Measurements from ENCODE around the gene INSYN2B.
"Not testable (repeated sequence)": the region's sequence is repeated elsewhere in the genome, so short reads cannot be mapped to it uniquely, and the experiment has no call there.

INSYN2B gene

GRCh38 chr5:169848792-169849191, 131.5 kb downstream of the INSYN2B start:
- DNase-seq (ENCODE audit: low read depth): no peak

- no peak for DNase-seq (ENCODE audit: low read depth)
Observed at GRCh38 chr5:169848271-169848670, 132.0 kb downstream of the INSYN2B start.

- no peak for DNase-seq (ENCODE audit: low read depth)
Observed at GRCh38 chr5:169847519-169847918, 132.8 kb downstream of the INSYN2B start.

GRCh38 chr5:169842699-169843098, 137.6 kb downstream of the INSYN2B start:
- DNase-seq (ENCODE audit: low read depth): no peak

GRCh38 chr5:169840405-169840804, 139.9 kb downstream of the INSYN2B start:
- DNase-seq (ENCODE audit: low read depth): no peak

- no peak for DNase-seq (ENCODE audit: low read depth)
Observed at GRCh38 chr5:169838688-169839087, 141.6 kb downstream of the INSYN2B start.

GRCh38 chr5:169837686-169838085, 142.6 kb downstream of the INSYN2B start:
- no peak for DNase-seq (ENCODE audit: low read depth)

- no peak for DNase-seq (ENCODE audit: low read depth)
Observed at GRCh38 chr5:169836835-169837536, 143.3 kb downstream of the INSYN2B start.

- DNase-seq (ENCODE audit: low read depth): not testable (repeated sequence)
Observed at GRCh38 chr5:169834540-169834939, 145.8 kb downstream of the INSYN2B start.

- peak; percentile 46 for DNase-seq (ENCODE audit: low read depth)
Observed at GRCh38 chr5:169833681-169834292, 146.5 kb downstream of the INSYN2B start.

GRCh38 chr5:169832845-169833244, 147.4 kb downstream of the INSYN2B start:
- no peak for DNase-seq (ENCODE audit: low read depth)

- no peak for DNase-seq (ENCODE audit: low read depth)
Observed at GRCh38 chr5:169832304-169832703, 148.0 kb downstream of the INSYN2B start.

- DNase-seq (ENCODE audit: low read depth): no peak
Observed at GRCh38 chr5:169831331-169831730, 149.0 kb downstream of the INSYN2B start.

GRCh38 chr5:169828385-169828784, 151.9 kb downstream of the INSYN2B start:
- DNase-seq (ENCODE audit: low read depth): no peak

GRCh38 chr5:169827769-169828168, 152.5 kb downstream of the INSYN2B start:
- DNase-seq (ENCODE audit: low read depth): no peak

GRCh38 chr5:169826618-169827017, 153.7 kb downstream of the INSYN2B start:
- no peak for DNase-seq (ENCODE audit: low read depth)

- no peak for DNase-seq (ENCODE audit: low read depth)
Observed at GRCh38 chr5:169817031-169817430, 163.3 kb downstream of the INSYN2B start.

GRCh38 chr5:169814522-169814921, 165.8 kb downstream of the INSYN2B start:
- DNase-seq (ENCODE audit: low read depth): no peak

All from non-pigmented ciliary epithelial cell (primary cell).